Nephron progenitor cell (in vitro differentiated cells): ENCODE measurements around the gene MED15.

Experiments
- DNase-seq: peaks from one replicate; pipeline ENCODE4 v3.0.0; 2021
- H3K27ac Mint-ChIP-seq: 2 replicates; pipeline ENCODE4 v1.8.0; 2021; ENCODE audit warnings: mild to moderate bottlenecking, moderate library complexity, mixed read lengths
- H3K27me3 Mint-ChIP-seq: 2 replicates; pipeline ENCODE4 v1.8.0; 2021; ENCODE audit warnings: mild to moderate bottlenecking, low read depth, mixed read lengths; ENCODE audit not compliant: poor library complexity
- H3K36me3 Mint-ChIP-seq: 2 replicates; pipeline ENCODE4 v1.8.0; 2021; ENCODE audit warnings: low read depth, mixed read lengths
- H3K4me1 Mint-ChIP-seq: 2 replicates; pipeline ENCODE4 v1.8.0; 2021; ENCODE audit warnings: mixed read lengths
- H3K4me3 Mint-ChIP-seq: 2 replicates; pipeline ENCODE4 v1.8.0; 2021; ENCODE audit warnings: mild to moderate bottlenecking, moderate library complexity, mixed read lengths
- H3K9me3 Mint-ChIP-seq: 2 replicates; pipeline ENCODE4 v1.8.0; 2021; ENCODE audit warnings: mild to moderate bottlenecking, moderate library complexity, mixed read lengths
- CTCF ChIP-seq: fragments of 200-600 bp; sonication (generic); IDR thresholded peaks from 2 replicates; pipeline ENCODE4 v1.5.0; 2021; ENCODE audit warnings: antibody characterized with exemption

The MED15 gene

DNA sequence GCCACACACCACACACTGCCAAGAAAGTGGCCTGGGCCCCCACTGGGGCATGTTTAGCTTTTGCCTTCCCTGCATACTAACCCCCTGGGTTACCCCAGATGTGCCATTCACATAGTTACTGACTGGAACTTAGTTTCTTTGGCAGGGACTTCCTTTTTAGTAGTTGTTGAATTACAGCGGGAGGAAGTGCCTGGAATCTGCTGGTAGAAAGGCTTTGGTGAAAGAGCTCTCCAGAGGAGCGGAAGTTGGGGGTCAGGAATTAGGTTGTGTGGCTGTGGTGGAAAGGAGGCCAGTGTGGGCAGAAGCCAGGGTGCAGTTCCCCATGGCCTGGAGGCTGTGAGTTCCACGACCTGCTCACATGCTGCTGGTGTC lies 69.0 kb downstream of the MED15 start:
- H3K27ac Mint-ChIP-seq: peak overlapping the region; percentile 95
- peaks cover 7% of the 10 kb centered on the region for H3K4me1 Mint-ChIP-seq
- H3K9me3 Mint-ChIP-seq: no peaks in the 10 kb centered on the region
- no peak overlapping the region for H3K4me3 Mint-ChIP-seq
- no peak for TF ChIP-seq CTCF
- peaks cover 36% of the 10 kb centered on the region for H3K36me3 Mint-ChIP-seq
- peaks cover 2% of the 10 kb centered on the region for H3K27me3 Mint-ChIP-seq
- DNase-seq: no peak

GRCh38 chr22:20577045-20577444 lies 69.6 kb downstream of the MED15 start:
- H3K4me1 Mint-ChIP-seq: peaks cover 7% of the 10 kb centered on the region
- H3K36me3 Mint-ChIP-seq: peaks cover 30% of the 10 kb centered on the region
- H3K4me3 Mint-ChIP-seq: no peak overlapping the region
- peaks cover 2% of the 10 kb centered on the region for H3K27me3 Mint-ChIP-seq
- no peak overlapping the region for H3K27ac Mint-ChIP-seq
- no peaks in the 10 kb centered on the region for H3K9me3 Mint-ChIP-seq
- no peak for TF ChIP-seq CTCF
- no peak for DNase-seq

GRCh38 chr22:20577549-20577975 lies 70.2 kb downstream of the MED15 start:
- TF ChIP-seq CTCF: no peak
- H3K4me1 Mint-ChIP-seq: peaks cover 7% of the 10 kb centered on the region
- no peak overlapping the region for H3K27ac Mint-ChIP-seq

GRCh38 chr22:20578192-20578591 lies 70.8 kb downstream of the MED15 start:
- no peak for TF ChIP-seq CTCF
- Mint-ChIP-seq H3K27ac (no peak overlapping the region), H3K4me3 (no peak overlapping the region), H3K36me3 (peaks cover 27% of the 10 kb centered on the region), H3K9me3 (no peaks in the 10 kb centered on the region), H3K4me1 (peaks cover 7% of the 10 kb centered on the region), H3K27me3 (peaks cover 2% of the 10 kb centered on the region)
- no peak for DNase-seq

More at GRCh38 chr22:20577549-20577975, 70.2 kb downstream of the MED15 start:
- H3K27me3 Mint-ChIP-seq: peaks cover 2% of the 10 kb centered on the region
- peaks cover 29% of the 10 kb centered on the region for H3K36me3 Mint-ChIP-seq
- H3K9me3 Mint-ChIP-seq: no peaks in the 10 kb centered on the region
- H3K4me3 Mint-ChIP-seq: no peak overlapping the region
- no peak for DNase-seq

GRCh38 chr22:20578707-20579106 lies 71.3 kb downstream of the MED15 start:
- peak overlapping the region; percentile 77 for H3K27ac Mint-ChIP-seq
- no peak overlapping the region for H3K4me3 Mint-ChIP-seq
- H3K36me3 Mint-ChIP-seq: peaks cover 23% of the 10 kb centered on the region
- H3K27me3 Mint-ChIP-seq: peaks cover 2% of the 10 kb centered on the region
- no peak for TF ChIP-seq CTCF
- DNase-seq: no peak
- H3K4me1 Mint-ChIP-seq: peaks cover 7% of the 10 kb centered on the region
- H3K9me3 Mint-ChIP-seq: no peaks in the 10 kb centered on the region

- no peak for DNase-seq
- peaks cover 2% of the 10 kb centered on the region for H3K27me3 Mint-ChIP-seq
- H3K36me3 Mint-ChIP-seq: peaks cover 15% of the 10 kb centered on the region
- peak overlapping the region; percentile 72 for H3K27ac Mint-ChIP-seq
- H3K4me1 Mint-ChIP-seq: peaks cover 7% of the 10 kb centered on the region
- TF ChIP-seq CTCF: no peak
- no peaks in the 10 kb centered on the region for H3K9me3 Mint-ChIP-seq
- no peak overlapping the region for H3K4me3 Mint-ChIP-seq
Observed at GRCh38 chr22:20579273-20580120, 72.1 kb downstream of the MED15 start.
